Measurements from ENCODE around the gene ABCG5.

ABCG5 gene

GRCh38 chr2:43800894-43801293 is 37.7 kb downstream of the ABCG5 start:
- H3K9me3 ChIP-seq (ENCODE audit: low read length): no peaks in the 10 kb centered on the region
- no peaks in the 10 kb centered on the region for H3K4me1 ChIP-seq (ENCODE audit: insufficient read depth, low read length)
- no peak overlapping the region for H3K27ac ChIP-seq (ENCODE audit: low read depth, low read length)
- no peak overlapping the region for H3K4me3 ChIP-seq (ENCODE audit: low read depth in 1 of 2, low read length in 2 of 2)
- peaks cover 20% of the 10 kb centered on the region for H3K36me3 ChIP-seq (ENCODE audit: insufficient read depth, low read length)
- no peak overlapping the region for H3K9ac ChIP-seq (ENCODE audit: low read length)
- no peaks in the 10 kb centered on the region for H3K27me3 ChIP-seq (ENCODE audit: control insufficient read depth in 1 of 2, insufficient read depth in 2 of 2, low read length in 2 of 2)

- H3K27me3 ChIP-seq (ENCODE audit: control insufficient read depth in 1 of 2, insufficient read depth in 2 of 2, low read length in 2 of 2): no peaks in the 10 kb centered on the region
- H3K9ac ChIP-seq (ENCODE audit: low read length): no peak overlapping the region
- H3K4me3 ChIP-seq (ENCODE audit: low read depth in 1 of 2, low read length in 2 of 2): no peak overlapping the region
- no peak overlapping the region for H3K27ac ChIP-seq (ENCODE audit: low read depth, low read length)
- H3K4me1 ChIP-seq (ENCODE audit: insufficient read depth, low read length): no peaks in the 10 kb centered on the region
- H3K36me3 ChIP-seq (ENCODE audit: insufficient read depth, low read length): peaks cover 18% of the 10 kb centered on the region
- H3K9me3 ChIP-seq (ENCODE audit: low read length): no peaks in the 10 kb centered on the region
These were observed 40.3 kb downstream of the ABCG5 start for GRCh38 chr2:43798300-43798699.

GRCh38 chr2:43796206-43796605 is 42.4 kb downstream of the ABCG5 start:
- peaks cover 15% of the 10 kb centered on the region for H3K36me3 ChIP-seq (ENCODE audit: insufficient read depth, low read length)
- H3K4me3 ChIP-seq (ENCODE audit: low read depth in 1 of 2, low read length in 2 of 2): no peak overlapping the region
- no peaks in the 10 kb centered on the region for H3K9me3 ChIP-seq (ENCODE audit: low read length)
- no peaks in the 10 kb centered on the region for H3K27me3 ChIP-seq (ENCODE audit: control insufficient read depth in 1 of 2, insufficient read depth in 2 of 2, low read length in 2 of 2)
- no peak overlapping the region for H3K27ac ChIP-seq (ENCODE audit: low read depth, low read length)
- peaks cover 3% of the 10 kb centered on the region for H3K4me1 ChIP-seq (ENCODE audit: insufficient read depth, low read length)
- no peak overlapping the region for H3K9ac ChIP-seq (ENCODE audit: low read length)

- Histone ChIP-seq H3K9ac (ENCODE audit: low read length) (no peak overlapping the region), H3K4me3 (ENCODE audit: low read depth in 1 of 2, low read length in 2 of 2) (no peak overlapping the region), H3K36me3 (ENCODE audit: insufficient read depth, low read length) (peaks cover 15% of the 10 kb centered on the region), H3K4me1 (ENCODE audit: insufficient read depth, low read length) (peaks cover 3% of the 10 kb centered on the region), H3K27ac (ENCODE audit: low read depth, low read length) (no peak overlapping the region), H3K27me3 (ENCODE audit: control insufficient read depth in 1 of 2, insufficient read depth in 2 of 2, low read length in 2 of 2) (no peaks in the 10 kb centered on the region), H3K9me3 (ENCODE audit: low read length) (no peaks in the 10 kb centered on the region)
These were observed 43.7 kb downstream of the ABCG5 start for GRCh38 chr2:43794956-43795355.

- Histone ChIP-seq H3K9ac (ENCODE audit: low read length) (no peak overlapping the region), H3K27me3 (ENCODE audit: control insufficient read depth in 1 of 2, insufficient read depth in 2 of 2, low read length in 2 of 2) (no peaks in the 10 kb centered on the region), H3K4me3 (ENCODE audit: low read depth in 1 of 2, low read length in 2 of 2) (no peak overlapping the region), H3K27ac (ENCODE audit: low read depth, low read length) (no peak overlapping the region), H3K4me1 (ENCODE audit: insufficient read depth, low read length) (peaks cover 3% of the 10 kb centered on the region), H3K9me3 (ENCODE audit: low read length) (no peaks in the 10 kb centered on the region), H3K36me3 (ENCODE audit: insufficient read depth, low read length) (peaks cover 15% of the 10 kb centered on the region)
These were observed 46.0 kb downstream of the ABCG5 start for GRCh38 chr2:43792653-43793052.

GRCh38 chr2:43791035-43791765 is 47.4 kb downstream of the ABCG5 start:
- Histone ChIP-seq H3K27me3 (ENCODE audit: control insufficient read depth in 1 of 2, insufficient read depth in 2 of 2, low read length in 2 of 2) (no peaks in the 10 kb centered on the region), H3K9ac (ENCODE audit: low read length) (no peak overlapping the region), H3K4me1 (ENCODE audit: insufficient read depth, low read length) (peaks cover 3% of the 10 kb centered on the region)

GRCh38 chr2:43790147-43790546 is 48.5 kb downstream of the ABCG5 start:
- no peaks in the 10 kb centered on the region for H3K9me3 ChIP-seq (ENCODE audit: low read length)
- no peak overlapping the region for H3K4me3 ChIP-seq (ENCODE audit: low read depth in 1 of 2, low read length in 2 of 2)
- H3K27me3 ChIP-seq (ENCODE audit: control insufficient read depth in 1 of 2, insufficient read depth in 2 of 2, low read length in 2 of 2): no peaks in the 10 kb centered on the region
- H3K9ac ChIP-seq (ENCODE audit: low read length): no peak overlapping the region
- peaks cover 3% of the 10 kb centered on the region for H3K4me1 ChIP-seq (ENCODE audit: insufficient read depth, low read length)
- no peak overlapping the region for H3K27ac ChIP-seq (ENCODE audit: low read depth, low read length)
- peaks cover 14% of the 10 kb centered on the region for H3K36me3 ChIP-seq (ENCODE audit: insufficient read depth, low read length)

More at GRCh38 chr2:43791035-43791765, 47.4 kb downstream of the ABCG5 start:
- peaks cover 16% of the 10 kb centered on the region for H3K36me3 ChIP-seq (ENCODE audit: insufficient read depth, low read length)
- H3K4me3 ChIP-seq (ENCODE audit: low read depth in 1 of 2, low read length in 2 of 2): no peak overlapping the region
- no peak overlapping the region for H3K27ac ChIP-seq (ENCODE audit: low read depth, low read length)
- no peaks in the 10 kb centered on the region for H3K9me3 ChIP-seq (ENCODE audit: low read length)

GRCh38 chr2:43788646-43789045 is 50.0 kb downstream of the ABCG5 start:
- H3K9me3 ChIP-seq (ENCODE audit: low read length): no peaks in the 10 kb centered on the region
- no peak overlapping the region for H3K27ac ChIP-seq (ENCODE audit: low read depth, low read length)
- H3K36me3 ChIP-seq (ENCODE audit: insufficient read depth, low read length): peaks cover 7% of the 10 kb centered on the region
- peaks cover 3% of the 10 kb centered on the region for H3K4me1 ChIP-seq (ENCODE audit: insufficient read depth, low read length)
- no peaks in the 10 kb centered on the region for H3K27me3 ChIP-seq (ENCODE audit: control insufficient read depth in 1 of 2, insufficient read depth in 2 of 2, low read length in 2 of 2)
- no peak overlapping the region for H3K9ac ChIP-seq (ENCODE audit: low read length)
- H3K4me3 ChIP-seq (ENCODE audit: low read depth in 1 of 2, low read length in 2 of 2): no peak overlapping the region

- Histone ChIP-seq H3K9me3 (ENCODE audit: low read length) (no peaks in the 10 kb centered on the region), H3K36me3 (ENCODE audit: insufficient read depth, low read length) (peaks cover 7% of the 10 kb centered on the region), H3K4me1 (ENCODE audit: insufficient read depth, low read length) (peaks cover 3% of the 10 kb centered on the region), H3K9ac (ENCODE audit: low read length) (no peak overlapping the region), H3K27ac (ENCODE audit: low read depth, low read length) (no peak overlapping the region), H3K27me3 (ENCODE audit: control insufficient read depth in 1 of 2, insufficient read depth in 2 of 2, low read length in 2 of 2) (no peaks in the 10 kb centered on the region), H3K4me3 (ENCODE audit: low read depth in 1 of 2, low read length in 2 of 2) (no peak overlapping the region)
These were observed 50.7 kb downstream of the ABCG5 start for GRCh38 chr2:43787895-43788294.

- Histone ChIP-seq H3K4me1 (ENCODE audit: insufficient read depth, low read length) (no peaks in the 10 kb centered on the region), H3K36me3 (ENCODE audit: insufficient read depth, low read length) (peaks cover 25% of the 10 kb centered on the region), H3K27me3 (ENCODE audit: control insufficient read depth in 1 of 2, insufficient read depth in 2 of 2, low read length in 2 of 2) (no peaks in the 10 kb centered on the region), H3K9me3 (ENCODE audit: low read length) (no peaks in the 10 kb centered on the region), H3K4me3 (ENCODE audit: low read depth in 1 of 2, low read length in 2 of 2) (no peak overlapping the region), H3K27ac (ENCODE audit: low read depth, low read length) (no peak overlapping the region), H3K9ac (ENCODE audit: low read length) (no peak overlapping the region)
These were observed 60.4 kb downstream of the ABCG5 start for GRCh38 chr2:43778233-43778632.

- H3K36me3 ChIP-seq (ENCODE audit: insufficient read depth, low read length): peaks cover 25% of the 10 kb centered on the region
- no peak overlapping the region for H3K9ac ChIP-seq (ENCODE audit: low read length)
- H3K27me3 ChIP-seq (ENCODE audit: control insufficient read depth in 1 of 2, insufficient read depth in 2 of 2, low read length in 2 of 2): no peaks in the 10 kb centered on the region
- no peaks in the 10 kb centered on the region for H3K9me3 ChIP-seq (ENCODE audit: low read length)
- H3K4me1 ChIP-seq (ENCODE audit: insufficient read depth, low read length): no peaks in the 10 kb centered on the region
- no peak overlapping the region for H3K27ac ChIP-seq (ENCODE audit: low read depth, low read length)
- H3K4me3 ChIP-seq (ENCODE audit: low read depth in 1 of 2, low read length in 2 of 2): no peak overlapping the region
These were observed 61.2 kb downstream of the ABCG5 start for GRCh38 chr2:43777306-43777926.

- H3K4me1 ChIP-seq (ENCODE audit: insufficient read depth, low read length): no peaks in the 10 kb centered on the region
- no peak overlapping the region for H3K4me3 ChIP-seq (ENCODE audit: low read depth in 1 of 2, low read length in 2 of 2)
- H3K27ac ChIP-seq (ENCODE audit: low read depth, low read length): no peak overlapping the region
- no peak overlapping the region for H3K9ac ChIP-seq (ENCODE audit: low read length)
- no peaks in the 10 kb centered on the region for H3K27me3 ChIP-seq (ENCODE audit: control insufficient read depth in 1 of 2, insufficient read depth in 2 of 2, low read length in 2 of 2)
- no peaks in the 10 kb centered on the region for H3K9me3 ChIP-seq (ENCODE audit: low read length)
- H3K36me3 ChIP-seq (ENCODE audit: insufficient read depth, low read length): peaks cover 25% of the 10 kb centered on the region
These were observed 62.3 kb downstream of the ABCG5 start for GRCh38 chr2:43776324-43776723.
